GM18867 (cell line): ENCODE data around the gene TOR4A.

Experiments used
- ATAC-seq: cut with Tn5 transposase; IDR thresholded peaks from one replicate; pipeline ENCODE4 v1.9.1; 2021; ENCODE audit warnings: mild to moderate bottlenecking, moderate library complexity; ENCODE audit not compliant: unreplicated experiment

TOR4A gene

DNA sequence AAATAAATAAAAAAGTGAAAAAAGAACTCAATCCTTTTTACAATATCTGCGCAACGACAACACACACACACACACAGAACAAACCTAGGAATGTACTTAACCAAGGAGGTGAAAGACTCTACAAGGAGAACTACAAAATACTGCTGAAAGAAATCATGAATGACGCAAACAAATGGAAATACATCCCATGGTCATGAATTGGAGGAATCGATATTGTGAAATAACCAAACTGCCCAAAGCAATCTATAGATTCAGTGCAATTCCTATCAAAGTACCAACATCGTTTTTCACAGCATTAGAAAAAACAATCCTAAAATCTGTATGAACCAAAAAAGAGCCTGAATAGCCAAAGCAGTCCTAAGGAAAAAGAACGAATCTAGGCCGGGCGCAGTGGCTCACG is 54.4 kb downstream of the TOR4A start:
- ATAC-seq: no peak
